T47D (cell line): ENCODE data around the gene DNAJA2.
A peak's percentile ranks its signal among the peaks of the same experiment; 100 is the strongest.

ENCODE experiments used
- DNase-seq, 2 experiments: peaks; one replicate each; pipeline versions ENCODE4 v3.0.0 to v3.0.0-alpha.2; 2011 to 2012; ENCODE audit warnings: low read depth in 1 of 2, low spot score in 1 of 2
- JUND ChIP-seq: IDR thresholded peaks from 2 replicates; pipeline ENCODE4 v1.6.1; 2012; ENCODE audit warnings: low read depth
- in situ Hi-C: cut with HindIII; loops from 2 replicates; pipeline ENCODE4 v1.10.0; 2016; ENCODE audit warnings: low sequenced_read_pairs, low pct_unique_long_range_greater_than_20kb

DNAJA2 gene

DNA sequence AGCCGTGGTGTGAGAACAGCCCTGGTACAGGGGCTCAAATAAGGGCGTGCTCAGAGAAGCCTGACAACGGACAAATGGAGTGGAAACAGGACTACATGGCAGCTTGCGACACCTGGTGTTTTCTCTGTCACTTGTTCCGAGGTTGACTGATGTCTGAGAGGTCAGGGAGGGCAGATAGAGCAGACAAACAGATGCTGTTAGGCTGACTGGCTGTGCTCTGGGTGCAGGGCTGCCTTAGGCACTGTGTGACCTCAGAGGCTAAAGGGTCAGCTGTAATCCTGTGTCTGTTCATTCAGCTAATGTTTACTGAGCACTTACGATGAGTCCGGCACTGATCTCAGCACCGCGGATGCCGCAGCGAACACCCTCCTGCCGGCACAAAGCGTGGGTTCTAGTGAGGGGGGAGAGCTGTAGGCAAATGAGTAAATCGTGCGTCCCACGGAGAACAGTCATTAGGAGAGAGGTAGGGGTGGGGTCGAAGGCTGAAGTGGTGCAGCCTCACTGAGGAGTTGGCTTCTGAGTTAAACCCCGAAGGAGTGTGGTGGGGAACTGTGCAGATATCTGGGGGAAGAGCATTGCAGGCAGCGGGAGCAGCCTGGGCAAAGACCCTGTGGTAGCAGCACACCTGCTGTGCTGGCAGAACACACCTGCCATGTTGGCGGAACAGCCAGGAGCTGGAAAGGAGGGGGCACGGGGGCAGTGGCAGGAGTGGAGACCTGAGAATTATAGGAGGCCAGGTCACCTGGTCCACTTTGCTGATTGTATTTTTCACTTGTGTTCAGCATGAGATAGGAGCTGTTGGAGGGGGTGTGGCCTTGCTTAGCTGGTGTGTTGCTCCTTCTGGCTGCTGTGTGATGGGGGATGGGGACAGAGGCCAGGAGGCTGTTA is 54.3 kb downstream of the DNAJA2 start:
- no peak for TF ChIP-seq JUND
- in situ Hi-C loops: no loop called here
- DNase-seq: no peak

DNA sequence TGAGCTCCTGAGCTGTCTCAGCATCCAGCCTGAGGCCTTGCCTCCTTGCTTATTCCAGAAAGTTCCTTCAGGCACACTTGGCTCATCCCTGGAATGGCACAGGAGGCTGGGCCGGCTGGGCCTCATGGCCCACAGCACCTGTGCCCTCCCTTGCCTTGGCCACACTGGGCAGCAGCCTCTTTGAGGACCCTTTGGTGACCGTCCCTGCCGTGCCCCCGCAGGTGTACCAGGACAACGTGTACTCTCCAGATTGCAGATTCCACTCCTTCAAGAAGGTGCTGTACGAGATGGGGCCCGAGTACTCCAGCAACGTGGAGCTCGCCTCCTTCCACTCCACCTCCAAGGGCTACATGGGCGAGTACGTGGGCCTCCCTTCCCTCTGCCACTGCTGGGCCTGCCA is 55.1 kb downstream of the DNAJA2 start:
- DNase-seq: no peak
- in situ Hi-C loops: no loop called here
- TF ChIP-seq JUND: no peak

DNA sequence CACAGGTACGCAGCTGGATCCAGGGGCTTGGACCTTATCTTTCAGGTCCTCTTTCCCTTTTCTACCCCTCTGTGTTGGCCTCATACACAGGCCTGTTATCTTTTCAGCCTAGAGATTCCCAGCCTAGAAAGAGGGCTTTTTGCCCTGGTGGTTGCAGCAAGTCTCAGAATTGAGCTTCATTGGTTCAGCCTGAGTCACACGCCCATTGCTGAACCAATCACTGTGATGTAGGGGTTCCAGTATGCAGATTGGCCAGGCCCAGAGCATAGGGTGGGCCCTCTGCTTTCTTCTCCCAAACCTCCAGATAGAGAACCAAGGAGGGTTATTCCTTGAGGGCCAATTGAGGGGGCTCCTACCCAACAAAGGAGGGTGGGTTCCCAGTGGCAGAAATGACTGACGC is 56.5 kb downstream of the DNAJA2 start:
- in situ Hi-C loops: no loop called here
- no peak for TF ChIP-seq JUND
- no peak for DNase-seq

DNA sequence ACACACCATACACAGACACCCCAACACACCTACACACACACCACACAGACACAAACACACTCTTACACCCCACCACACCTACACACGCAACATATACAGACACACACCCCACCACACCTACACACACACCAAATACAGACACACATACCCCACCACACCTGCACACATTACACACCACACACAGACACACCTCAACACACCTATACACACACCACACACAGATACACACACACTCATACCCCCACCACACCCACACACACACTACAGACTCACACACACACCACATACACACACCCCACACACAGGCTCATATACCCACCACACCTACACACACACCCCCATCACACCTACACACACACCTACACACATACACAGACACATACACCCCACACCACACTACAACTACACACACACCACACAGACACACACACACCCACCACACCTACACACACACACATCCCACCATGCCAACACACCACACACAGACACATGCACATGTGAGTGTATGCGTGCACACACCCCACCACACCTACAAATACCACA is 57.9 kb downstream of the DNAJA2 start:
- DNase-seq: no peak
- in situ Hi-C loops: no loop called here
- no peak for TF ChIP-seq JUND

DNA sequence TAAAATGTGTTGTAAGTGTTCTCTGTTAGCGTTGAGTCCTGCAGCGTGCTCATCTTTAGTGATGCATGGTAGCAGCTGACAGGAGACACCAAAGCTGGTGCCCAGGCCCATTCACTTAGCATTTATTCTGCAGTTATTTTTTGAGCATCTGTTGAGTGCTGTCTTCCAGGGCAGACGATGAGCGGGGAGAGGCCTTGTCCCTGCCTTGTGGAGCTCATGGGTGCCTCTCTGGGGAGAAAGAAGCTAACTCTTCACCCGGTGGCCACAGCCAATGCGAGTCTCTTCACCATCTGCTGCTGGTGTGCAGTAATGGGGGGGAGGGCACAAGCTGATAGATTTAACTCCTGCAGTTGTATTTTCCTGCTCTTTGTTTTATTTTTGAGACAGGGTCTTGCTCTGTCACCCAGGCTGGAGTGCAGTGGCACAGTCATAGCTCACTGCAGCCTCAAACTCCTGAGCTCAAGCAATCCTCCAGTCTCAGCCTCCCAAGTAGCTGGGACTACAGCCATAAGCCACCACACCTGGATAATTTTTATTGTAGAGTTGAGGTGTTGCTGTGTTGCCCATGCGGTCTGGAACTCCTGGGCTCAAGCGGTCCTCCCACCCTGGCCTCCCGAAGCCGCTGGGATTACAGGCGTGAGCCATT is 58.8 kb downstream of the DNAJA2 start:
- in situ Hi-C loops: no loop called here
- no peak for TF ChIP-seq JUND
- DNase-seq: no peak

DNA sequence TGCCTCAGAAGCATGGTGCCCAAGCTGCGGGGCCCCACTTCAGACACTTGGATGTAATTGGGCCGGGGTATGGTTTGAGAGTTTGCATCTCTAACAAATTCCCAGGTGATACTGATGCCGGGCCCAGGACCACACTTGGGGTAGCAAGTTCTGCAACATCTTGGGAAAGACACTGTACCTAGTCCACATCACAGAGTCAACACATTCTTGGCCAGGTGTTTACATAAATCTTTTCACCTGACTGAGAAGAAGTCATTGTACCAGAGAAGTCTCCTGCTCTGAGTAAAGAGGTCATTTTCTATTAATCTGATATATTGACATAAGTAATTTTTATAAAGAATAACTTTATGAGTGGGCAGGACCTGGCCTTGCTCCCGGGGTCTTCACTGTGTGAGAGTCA is 61.8 kb downstream of the DNAJA2 start:
- TF ChIP-seq JUND: no peak
- no peak for DNase-seq
- in situ Hi-C loops: no loop called here

DNA sequence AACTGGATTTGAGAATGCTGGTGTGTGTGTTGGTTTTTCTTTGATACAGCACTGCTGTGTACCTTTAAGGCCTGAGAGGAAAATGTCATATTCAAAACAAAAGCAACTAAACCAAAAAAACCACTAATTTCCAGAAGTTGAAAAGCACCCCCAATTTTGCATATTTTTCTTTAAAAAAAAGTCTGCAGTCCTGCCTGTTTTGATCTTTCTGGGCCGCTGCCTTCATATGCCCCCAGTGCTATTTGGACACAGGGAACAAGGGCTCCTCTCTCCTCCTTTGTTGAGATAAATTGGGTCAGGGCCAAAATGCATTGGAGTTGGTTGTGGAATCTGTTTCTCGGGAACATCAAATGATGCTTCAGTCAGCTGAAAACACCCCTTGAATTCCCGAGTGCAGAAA is 62.4 kb downstream of the DNAJA2 start:
- in situ Hi-C loops: no loop called here
- no peak for TF ChIP-seq JUND
- no peak for DNase-seq

DNA sequence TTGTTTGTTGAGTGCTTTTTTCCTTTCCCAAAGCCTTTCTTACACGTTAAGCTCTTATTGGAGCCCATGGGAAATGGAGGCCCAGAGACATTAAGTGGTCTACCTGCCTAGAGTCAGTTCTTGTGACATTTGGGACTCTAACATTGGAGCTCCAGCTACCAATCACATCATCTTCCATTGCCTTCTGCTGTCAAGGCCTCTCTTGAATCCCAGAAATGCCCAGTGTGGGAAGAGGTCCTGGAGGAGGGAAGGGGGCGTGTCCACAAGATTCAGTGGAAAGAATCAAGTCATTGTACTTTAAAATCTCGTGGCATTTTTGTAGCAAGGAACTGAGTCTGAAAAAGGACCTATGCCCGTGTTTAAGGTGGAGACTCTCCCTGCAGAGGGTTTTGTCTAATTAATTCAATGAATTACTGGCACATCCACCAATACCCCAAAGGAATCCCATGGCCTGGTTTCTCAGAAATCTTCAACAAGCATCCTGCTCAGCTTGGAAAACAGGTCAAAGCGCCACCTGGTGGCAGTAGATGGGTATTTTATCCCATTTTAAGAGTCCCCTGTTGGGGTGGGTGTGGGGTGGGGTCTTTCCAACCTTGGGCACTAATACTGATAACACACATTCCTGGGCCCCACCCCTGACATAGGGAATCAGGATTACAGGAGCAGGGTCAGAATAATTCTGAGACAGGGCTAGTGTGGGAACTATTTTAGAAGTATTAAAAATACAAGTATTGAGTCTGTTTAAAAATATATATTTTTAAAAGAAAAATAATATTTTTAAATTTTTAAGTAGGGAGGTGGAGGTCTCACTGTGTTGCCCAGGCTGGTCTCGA is 64.7 kb downstream of the DNAJA2 start:
- TF ChIP-seq JUND: no peak
- peak; percentile 41 to 58 for DNase-seq
- in situ Hi-C loops: no loop called here

DNA sequence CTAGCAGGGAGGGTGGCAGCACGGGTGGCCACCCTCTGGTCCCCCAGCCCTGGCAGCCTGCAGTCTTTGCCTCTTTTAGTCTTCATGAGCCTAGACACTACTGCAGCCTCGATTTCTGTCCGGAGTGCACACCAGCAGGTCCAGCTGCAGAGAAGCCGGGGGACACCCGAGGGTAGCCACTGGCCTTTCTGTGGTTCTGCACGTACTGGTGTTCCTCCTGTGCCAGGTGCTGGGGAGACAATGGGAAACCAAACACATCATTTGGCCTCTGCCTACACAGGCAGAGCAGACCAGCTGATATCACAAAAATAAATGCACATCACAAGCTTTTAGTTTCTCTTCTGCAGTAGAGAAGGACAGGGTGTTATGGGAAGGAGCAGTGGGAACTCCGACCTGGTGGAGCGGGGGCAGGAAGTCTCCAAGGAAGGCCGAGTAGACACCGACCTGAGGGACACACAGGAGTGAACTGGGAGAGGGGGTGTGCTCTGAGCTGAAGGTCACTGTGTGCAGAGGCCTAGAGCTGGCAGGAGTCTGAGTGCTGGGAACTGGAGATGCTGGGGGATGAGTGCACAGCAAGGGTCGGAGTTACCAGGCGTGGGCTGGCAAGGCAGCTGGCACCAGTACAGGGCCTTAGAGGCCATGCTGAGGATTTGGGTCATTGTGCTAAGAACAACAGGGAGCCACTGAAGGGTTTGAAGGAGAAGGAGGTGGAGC is 66.3 kb downstream of the DNAJA2 start:
- no peak for DNase-seq
- TF ChIP-seq JUND: no peak
- in situ Hi-C loops: no loop called here

DNA sequence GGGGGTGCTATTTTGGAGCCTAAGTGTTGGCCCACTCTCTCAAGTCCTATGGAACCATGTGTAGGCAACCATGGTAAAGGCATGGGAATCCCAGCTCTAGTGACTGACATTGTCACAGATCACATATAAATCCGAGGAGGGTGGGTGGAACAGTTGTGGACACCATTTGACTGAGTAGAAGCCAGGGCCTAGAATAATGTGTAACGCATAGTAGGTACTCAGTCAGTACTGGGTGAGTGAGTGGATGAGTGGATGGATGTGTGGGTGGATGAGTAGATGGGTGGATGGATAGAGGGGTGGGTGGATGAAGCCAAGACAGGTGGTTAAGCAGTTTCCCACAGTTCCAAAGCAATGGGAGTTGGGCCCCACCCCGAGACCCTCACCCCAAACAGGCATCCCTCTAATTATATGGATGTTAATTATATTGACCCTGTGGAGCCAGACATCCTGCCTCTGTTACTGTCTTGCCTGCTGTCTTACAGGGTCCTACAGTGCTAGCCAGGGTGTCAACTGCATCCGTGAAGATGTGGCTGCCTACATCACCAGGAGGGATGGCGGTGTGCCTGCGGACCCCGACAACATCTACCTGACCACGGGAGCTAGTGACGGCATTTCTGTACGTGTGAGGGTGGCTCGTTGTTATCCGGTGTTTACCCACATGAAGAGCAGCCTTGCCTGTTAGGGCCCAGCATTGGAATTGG is 67.0 kb downstream of the DNAJA2 start:
- in situ Hi-C loops: no loop called here
- no peak for TF ChIP-seq JUND
- no peak for DNase-seq
